IMR-90 (cell line): ENCODE data around the gene KIAA0232. TPM values are rescaled to one million over a fixed set of nuclear protein-coding genes. Genes with fewer than 3 reads are reported as not detected.

Experiments used
- ATAC-seq: fragments of 200-7000 bp; cut with Tn5 transposase; 2 replicates; pipeline ENCODE4 v1.9.1; 2020; ENCODE audit warnings: low read depth, mild to moderate bottlenecking, moderate library complexity
- BruUV-seq: library from RNA; stranded (reverse); fragments of 400-500 nt; replicated peaks from 2 replicates; lab custom pipeline; 2021; lab: Mats Ljungman, UMichigan
- CTCF ChIA-PET: fragments of 300-600 bp; formaldehyde crosslinking; extraction: SDS; loops from one replicate; lab custom pipeline; 2021; ENCODE audit warnings: antibody characterized with exemption; lab: Yijun Ruan, JAX
- POLR2A ChIA-PET: fragments of 300-600 bp; sonication (Branson Sonifier 250); formaldehyde crosslinking; loops from one replicate; lab custom pipeline; 2022; ENCODE audit warnings: antibody characterized with exemption; ENCODE audit not compliant: unreplicated experiment; lab: Charles Lee
- DNase-seq: peaks from one replicate; pipeline ENCODE4 v3.0.0; 2013
- H2AFZ ChIP-seq: replicated peaks from 2 replicates; pipeline ENCODE3; 2013; ENCODE audit warnings: low read length, mild to moderate bottlenecking; ENCODE audit not compliant: poor library complexity
- H2AK5ac ChIP-seq: 2 replicates; pipeline ENCODE4 v1.6.1; 2013; ENCODE audit warnings: low read depth, low read length, inconsistent platforms
- H2AK9ac ChIP-seq: replicated peaks from 2 replicates; pipeline ENCODE3; 2013; ENCODE audit warnings: mild to moderate bottlenecking, low read depth, low read length, moderate library complexity; ENCODE audit not compliant: poor library complexity
- H2BK120ac ChIP-seq: 2 replicates; pipeline ENCODE4 v1.6.1; 2013; ENCODE audit warnings: low read depth, low read length, inconsistent platforms
- H2BK15ac ChIP-seq: 3 replicates; pipeline ENCODE4 v1.6.1; 2013; ENCODE audit warnings: low read depth, low read length, inconsistent platforms
- H2BK20ac ChIP-seq: 2 replicates; pipeline ENCODE4 v1.6.1; 2013; ENCODE audit warnings: low read depth, mild to moderate bottlenecking, inconsistent platforms, low read length, moderate library complexity
- H2BK5ac ChIP-seq: 2 replicates; pipeline ENCODE4 v1.6.1; 2013; ENCODE audit warnings: mild to moderate bottlenecking, low read depth, low read length, inconsistent platforms; ENCODE audit not compliant: poor library complexity, severe bottlenecking
- H3K14ac ChIP-seq: replicated peaks from 2 replicates; pipeline ENCODE4 v1.6.1; 2013; ENCODE audit warnings: low read depth, low read length, inconsistent platforms
- H3K18ac ChIP-seq: 2 replicates; pipeline ENCODE4 v1.6.1; 2013; ENCODE audit warnings: low read depth, low read length, control low read depth
- H3K23ac ChIP-seq: 2 replicates; pipeline ENCODE4 v1.6.1; 2013; ENCODE audit warnings: low read depth, low read length, inconsistent platforms
- H3K27ac ChIP-seq: 2 replicates; pipeline ENCODE4 v1.5.1; 2013; ENCODE audit warnings: mild to moderate bottlenecking, control low read depth, low read length; ENCODE audit not compliant: insufficient read depth
- H3K27me3 ChIP-seq: 2 replicates; pipeline ENCODE4 v1.6.1; 2013; ENCODE audit warnings: low read length; ENCODE audit not compliant: control insufficient read depth, insufficient read depth
- H3K36me3 ChIP-seq: 2 replicates; pipeline ENCODE4 v1.6.1; 2013; ENCODE audit warnings: low read length, mixed read lengths; ENCODE audit not compliant: control insufficient read depth, insufficient read depth
- H3K4ac ChIP-seq: 2 replicates; pipeline ENCODE4 v1.6.1; 2013; ENCODE audit warnings: low read depth, low read length, inconsistent platforms
- H3K4me1 ChIP-seq: 2 replicates; pipeline ENCODE4 v1.6.1; 2013; ENCODE audit warnings: low read length, mixed read lengths; ENCODE audit not compliant: control insufficient read depth, insufficient read depth
- H3K4me2 ChIP-seq: 2 replicates; pipeline ENCODE4 v1.6.1; 2013; ENCODE audit warnings: low read depth, mild to moderate bottlenecking, control low read depth, low read length, moderate library complexity
- H3K4me3 ChIP-seq: 2 replicates; pipeline ENCODE4 v1.5.1; 2013; ENCODE audit warnings: low read depth, mild to moderate bottlenecking, control low read depth, low read length, moderate library complexity; ENCODE audit not compliant: insufficient read depth
- H3K56ac ChIP-seq: 2 replicates; pipeline ENCODE4 v1.6.1; 2013; ENCODE audit warnings: low read length, inconsistent platforms; ENCODE audit not compliant: insufficient read depth; ENCODE audit errors: extremely low read depth
- H3K79me1 ChIP-seq, 2 experiments: 2 replicates each; pipeline ENCODE4 v1.6.1; 2013; ENCODE audit warnings: low read length in 2 of 2, inconsistent platforms in 1 of 2, low read depth in 1 of 2
- H3K9ac ChIP-seq: 2 replicates; pipeline ENCODE4 v1.6.1; 2013; ENCODE audit warnings: low read depth, low read length, control low read depth
- H3K9me1 ChIP-seq: 2 replicates; pipeline ENCODE4 v1.6.1; 2013; ENCODE audit warnings: low read length, inconsistent platforms; ENCODE audit not compliant: insufficient read depth
- H3K9me3 ChIP-seq: 2 replicates; pipeline ENCODE4 v1.6.1; 2013; ENCODE audit warnings: low read length; ENCODE audit not compliant: control insufficient read depth, insufficient read depth
- H4K20me1 ChIP-seq: 2 replicates; pipeline ENCODE4 v1.6.1; 2013; ENCODE audit warnings: low read length, inconsistent platforms; ENCODE audit not compliant: insufficient read depth
- H4K5ac ChIP-seq: 2 replicates; pipeline ENCODE4 v1.6.1; 2013; ENCODE audit warnings: mild to moderate bottlenecking, low read depth, low read length, control low read depth
- H4K8ac ChIP-seq, 2 experiments: 2 replicates each; pipeline ENCODE4 v1.6.1; 2013; ENCODE audit warnings: low read depth in 2 of 2, low read length in 2 of 2, control low read depth in 1 of 2, inconsistent platforms in 1 of 2
- H4K91ac ChIP-seq: 2 replicates; pipeline ENCODE4 v1.6.1; 2013; ENCODE audit warnings: low read depth, low read length, inconsistent platforms; ENCODE audit not compliant: insufficient read depth
- CHD1 ChIP-seq: IDR thresholded peaks from 2 replicates; pipeline ENCODE4 v1.6.1; 2012; ENCODE audit warnings: low read depth, low read length, improper control_type of control experiment
- FOS ChIP-seq: fragments of 150-350 bp; IDR thresholded peaks from 2 replicates; pipeline ENCODE4 v1.6.1; 2016; ENCODE audit warnings: low read depth, low read length
- MAFK ChIP-seq: IDR thresholded peaks from 2 replicates; pipeline ENCODE4 v1.6.1; 2012; ENCODE audit warnings: low read depth, low read length, improper control_type of control experiment
- MAZ ChIP-seq: IDR thresholded peaks from 2 replicates; pipeline ENCODE4 v1.6.1; 2012; ENCODE audit warnings: low read depth, mild to moderate bottlenecking, low read length, improper control_type of control experiment, moderate library complexity, borderline replicate concordance
- MXI1 ChIP-seq: IDR thresholded peaks from 2 replicates; pipeline ENCODE4 v1.6.1; 2012; ENCODE audit warnings: low read depth, mild to moderate bottlenecking, low read length, moderate library complexity, borderline replicate concordance
- NFE2L2 ChIP-seq: fragments of 150-350 bp; IDR thresholded peaks from 2 replicates; pipeline ENCODE4 v1.6.1; 2016; ENCODE audit warnings: low read depth, mild to moderate bottlenecking, low read length
- RAD21 ChIP-seq: IDR thresholded peaks from 2 replicates; pipeline ENCODE4 v1.6.1; 2012; ENCODE audit warnings: low read length, improper control_type of control experiment
- WGBS, 2 experiments: methylation state at CpG; one replicate each; pipeline versions ENCODE4 v1.1.5 to v1.1.7; 2013; ENCODE audit warnings: missing lambda C conversion rate in 2 of 2; ENCODE audit not compliant: insufficient read length in 1 of 2; ENCODE audit errors: extremely low coverage in 2 of 2; 5-methylcytosine and 5-hydroxymethylcytosine counted together
- dilution Hi-C: fragments of 300-500 bp; cut with HindIII; formaldehyde crosslinking; loops from one replicate; pipeline ENCODE4 v1.14.3; 2018; ENCODE audit warnings: low sequenced_read_pairs; ENCODE audit not compliant: unreplicated experiment
- in situ Hi-C: fragments of 300-500 bp; cut with MboI; formaldehyde crosslinking; loops from 3 replicates; pipeline ENCODE4 v1.14.3; 2019; ENCODE audit warnings: low sequenced_read_pairs, inconsistent platforms, mixed read lengths
- intact Hi-C: fragments of 100-400 bp; cut with micrococcal nuclease; formaldehyde crosslinking; loops from 2 replicates; pipeline ENCODE4 v1.10.0; 2022
- polyA plus RNA-seq, 3 experiments: library from polyadenylated mRNA; depleted of rRNA; stranded (reverse); fragments of >200 nt; gene quantifications; 2 replicates each; pipeline ENCODE4 v1.2.3, GENCODE V29; 2012; ENCODE audit warnings: low replicate concordance in 1 of 3
- total RNA-seq: library from RNA; depleted of rRNA; stranded (reverse); fragments of >200 nt; gene quantifications from 2 replicates; pipeline ENCODE4 v1.2.3, GENCODE V29; 2012
- TF ChIP-seq, protein P1 (sequence below): fragments of 150-350 bp; IDR thresholded peaks from 2 replicates; pipeline ENCODE4 v1.6.1; 2016; ENCODE audit warnings: low read depth, mild to moderate bottlenecking, low read length, moderate library complexity, borderline replicate concordance
- TF ChIP-seq, protein P2 (sequence below): conservative IDR thresholded peaks from 2 replicates; pipeline ENCODE4 v1.5.1; 2012; ENCODE audit warnings: mild to moderate bottlenecking, low read depth, low read length, improper control_type of control experiment

The KIAA0232 gene
- total and polyA plus RNA-seq, 2 of the 4 experiments (the other 2 are of a cell fraction): 6.8 to 19.5 TPM

DNA sequence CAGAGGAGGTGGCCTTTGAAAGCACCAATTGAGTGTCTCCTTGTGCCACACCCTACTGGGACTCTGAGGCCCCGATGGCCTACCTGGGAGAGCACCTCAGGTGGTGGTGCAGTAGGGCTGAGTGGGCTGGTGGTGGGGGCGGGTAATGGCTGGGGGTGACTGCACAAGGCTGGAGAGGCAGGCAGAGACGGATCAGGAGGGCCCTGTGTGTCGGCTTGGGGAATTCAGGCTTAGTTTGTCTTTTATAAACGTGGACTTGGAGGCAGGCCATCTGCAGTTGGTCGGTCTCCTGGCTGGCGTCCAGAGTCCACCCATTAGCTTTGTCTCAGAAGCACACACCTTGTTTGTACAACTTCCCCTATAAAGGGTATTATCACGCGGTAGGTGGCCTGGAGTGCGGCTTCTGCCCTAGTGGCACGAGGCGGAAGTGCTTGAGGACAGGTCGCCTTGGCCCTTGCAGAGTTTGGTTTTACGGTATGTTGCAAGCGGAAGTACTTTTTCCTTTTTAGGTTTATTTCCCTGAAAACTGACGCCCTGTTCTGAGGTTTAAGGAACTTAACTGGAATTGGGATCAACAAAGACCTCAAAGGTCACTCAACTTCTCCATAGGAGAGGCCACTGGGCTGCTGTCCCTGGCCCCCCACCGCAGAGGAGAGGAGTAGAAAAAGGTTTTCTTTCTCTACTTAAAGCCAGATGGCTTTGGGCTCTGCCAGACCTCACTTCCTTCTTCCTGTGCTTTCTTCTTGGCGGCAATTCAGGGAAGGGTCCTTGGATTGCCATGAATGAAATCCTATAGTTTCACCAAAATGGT, 135.1 kb downstream of the KIAA0232 start:
- ATAC-seq (peak; percentile 50), DNase-seq (no peak)
- Histone ChIP-seq H3K56ac (no peak overlapping the region), H3K4me2 (no peak overlapping the region; the same call in 1 of the 2 replicates), H3K4ac (no peak overlapping the region), H3K18ac (no peak overlapping the region), H2BK15ac (no peak overlapping the region), H2AK9ac (no peak overlapping the region), H3K9me3 (no peaks in the 10 kb centered on the region), H2AK5ac (no peak overlapping the region), H3K27me3 (no peaks in the 10 kb centered on the region), H3K9me1 (peaks cover 8% of the 10 kb centered on the region; the same call in 1 of the 2 replicates), H4K91ac (no peak overlapping the region), H3K36me3 (no peaks in the 10 kb centered on the region), H3K4me3 (no peak overlapping the region), H2BK20ac (no peak overlapping the region), H4K20me1 (peaks cover 26% of the 10 kb centered on the region), H4K8ac (peak overlapping the region in 1 of 2 experiments; percentile 12; a peak in 1 of 4 replicates), H2BK5ac (no peak overlapping the region), H3K27ac (no peak overlapping the region), H2BK120ac (no peak overlapping the region), H3K23ac (0 out of 2 replicates have a peak overlapping the region, but pooled peaks have one; percentile 4), H3K14ac (no peak overlapping the region), H4K5ac (no peak overlapping the region), H3K79me1 (peaks cover 33 to 40% of the 10 kb centered on the region in 2 experiments), H3K4me1 (peaks cover 9% of the 10 kb centered on the region; the same call in 1 of the 2 replicates), H3K9ac (no peak overlapping the region), H2AFZ (no peak overlapping the region)
- no TSS peak for BruUV-seq
- POLR2A ChIA-PET: no interaction called here
- WGBS, 2 experiments: no CpG with 5 or more reads among the region's 18 CpGs
- CTCF ChIA-PET: interaction anchor here (0.9 to 1.3 kb wide), 3 partner anchors 50 to 125 kb away, joined by 3 read pairs; a partner anchor contains a TSS
- dilution Hi-C loops (no loop called here), in situ Hi-C loops (no loop called here), intact Hi-C loops (no loop called here)
- TF ChIP-seq MAZ: no peak
- no peak for TF ChIP-seq CHD1
- no peak for TF ChIP-seq MXI1
- TF ChIP-seq RAD21: peak; percentile 14; the same call in 1 of the 2 replicates
- TF ChIP-seq, protein P1, sequence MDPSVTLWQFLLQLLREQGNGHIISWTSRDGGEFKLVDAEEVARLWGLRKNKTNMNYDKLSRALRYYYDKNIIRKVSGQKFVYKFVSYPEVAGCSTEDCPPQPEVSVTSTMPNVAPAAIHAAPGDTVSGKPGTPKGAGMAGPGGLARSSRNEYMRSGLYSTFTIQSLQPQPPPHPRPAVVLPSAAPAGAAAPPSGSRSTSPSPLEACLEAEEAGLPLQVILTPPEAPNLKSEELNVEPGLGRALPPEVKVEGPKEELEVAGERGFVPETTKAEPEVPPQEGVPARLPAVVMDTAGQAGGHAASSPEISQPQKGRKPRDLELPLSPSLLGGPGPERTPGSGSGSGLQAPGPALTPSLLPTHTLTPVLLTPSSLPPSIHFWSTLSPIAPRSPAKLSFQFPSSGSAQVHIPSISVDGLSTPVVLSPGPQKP: no peak
- TF ChIP-seq NFE2L2: no peak
- TF ChIP-seq, protein P2, sequence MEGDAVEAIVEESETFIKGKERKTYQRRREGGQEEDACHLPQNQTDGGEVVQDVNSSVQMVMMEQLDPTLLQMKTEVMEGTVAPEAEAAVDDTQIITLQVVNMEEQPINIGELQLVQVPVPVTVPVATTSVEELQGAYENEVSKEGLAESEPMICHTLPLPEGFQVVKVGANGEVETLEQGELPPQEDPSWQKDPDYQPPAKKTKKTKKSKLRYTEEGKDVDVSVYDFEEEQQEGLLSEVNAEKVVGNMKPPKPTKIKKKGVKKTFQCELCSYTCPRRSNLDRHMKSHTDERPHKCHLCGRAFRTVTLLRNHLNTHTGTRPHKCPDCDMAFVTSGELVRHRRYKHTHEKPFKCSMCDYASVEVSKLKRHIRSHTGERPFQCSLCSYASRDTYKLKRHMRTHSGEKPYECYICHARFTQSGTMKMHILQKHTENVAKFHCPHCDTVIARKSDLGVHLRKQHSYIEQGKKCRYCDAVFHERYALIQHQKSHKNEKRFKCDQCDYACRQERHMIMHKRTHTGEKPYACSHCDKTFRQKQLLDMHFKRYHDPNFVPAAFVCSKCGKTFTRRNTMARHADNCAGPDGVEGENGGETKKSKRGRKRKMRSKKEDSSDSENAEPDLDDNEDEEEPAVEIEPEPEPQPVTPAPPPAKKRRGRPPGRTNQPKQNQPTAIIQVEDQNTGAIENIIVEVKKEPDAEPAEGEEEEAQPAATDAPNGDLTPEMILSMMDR: peak; percentile 33; the same call in 1 of the 2 replicates
- no peak for TF ChIP-seq FOS
- TF ChIP-seq MAFK: no peak
